HG03521 (cell line): ENCODE measurements around the gene AHR.
"Not testable (repeated sequence)": the region's sequence is repeated elsewhere in the genome, so short reads cannot be mapped to it uniquely, and the experiment has no call there.

Source experiments
- ATAC-seq: cut with Tn5 transposase; IDR thresholded peaks from one replicate; pipeline ENCODE4 v1.9.1; 2021; ENCODE audit warnings: mild to moderate bottlenecking, moderate library complexity; ENCODE audit not compliant: unreplicated experiment

The AHR gene

DNA sequence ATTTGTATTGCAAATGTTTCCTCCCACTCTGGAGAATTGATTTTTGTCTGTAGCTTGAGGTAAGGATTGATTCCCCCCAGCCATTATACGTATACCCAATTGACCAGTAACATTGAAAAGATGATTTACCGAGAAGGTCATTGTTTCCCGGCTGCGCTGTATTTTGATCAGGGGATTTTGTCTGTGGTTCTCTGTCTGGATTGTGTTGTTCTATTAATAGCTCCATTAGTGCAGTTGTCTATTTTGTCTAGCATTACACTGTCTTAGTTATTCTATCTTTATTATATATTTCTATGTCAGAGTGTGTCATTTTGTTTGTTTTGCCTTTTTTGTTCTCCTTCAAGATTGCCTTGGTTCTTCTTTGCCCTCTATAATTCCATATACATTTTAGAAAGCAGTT lies 37.7 kb downstream of the AHR start:
- no peak for ATAC-seq

DNA sequence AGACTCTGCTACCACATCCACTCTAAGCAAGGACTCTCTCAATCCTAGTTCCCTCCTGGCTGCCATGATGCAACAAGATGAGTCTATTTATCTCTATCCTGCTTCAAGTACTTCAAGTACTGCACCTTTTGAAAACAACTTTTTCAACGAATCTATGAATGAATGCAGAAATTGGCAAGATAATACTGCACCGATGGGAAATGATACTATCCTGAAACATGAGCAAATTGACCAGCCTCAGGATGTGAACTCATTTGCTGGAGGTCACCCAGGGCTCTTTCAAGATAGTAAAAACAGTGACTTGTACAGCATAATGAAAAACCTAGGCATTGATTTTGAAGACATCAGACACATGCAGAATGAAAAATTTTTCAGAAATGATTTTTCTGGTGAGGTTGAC lies 40.7 kb downstream of the AHR start:
- no peak for ATAC-seq

DNA sequence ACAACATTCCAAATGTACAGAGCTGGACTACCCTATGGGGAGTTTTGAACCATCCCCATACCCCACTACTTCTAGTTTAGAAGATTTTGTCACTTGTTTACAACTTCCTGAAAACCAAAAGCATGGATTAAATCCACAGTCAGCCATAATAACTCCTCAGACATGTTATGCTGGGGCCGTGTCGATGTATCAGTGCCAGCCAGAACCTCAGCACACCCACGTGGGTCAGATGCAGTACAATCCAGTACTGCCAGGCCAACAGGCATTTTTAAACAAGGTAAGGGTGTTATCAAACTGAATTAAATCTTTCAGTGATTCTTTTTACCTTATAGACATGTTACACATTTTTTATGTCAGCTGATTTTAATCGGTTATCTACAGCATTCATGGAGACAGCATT lies 41.5 kb downstream of the AHR start:
- ATAC-seq, result no peak

DNA sequence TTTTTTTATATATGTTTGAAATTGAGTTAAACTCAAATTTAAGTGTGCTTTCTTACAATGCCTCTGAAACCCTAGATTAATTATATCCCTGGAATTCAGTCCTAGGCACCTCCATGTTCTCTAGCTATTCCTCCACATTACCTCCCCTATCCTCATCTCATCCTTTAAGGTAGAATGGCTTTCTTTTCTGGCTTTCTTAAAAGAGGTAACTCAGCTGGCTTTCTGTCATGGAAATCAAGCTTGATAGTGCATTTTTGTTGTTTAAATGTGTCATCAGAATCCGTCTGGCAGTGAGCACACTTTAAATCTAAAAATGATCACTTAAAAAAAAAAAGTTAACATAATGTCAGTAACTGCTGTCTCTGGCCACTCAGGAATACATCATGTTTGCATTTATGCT lies 42.2 kb downstream of the AHR start:
- ATAC-seq, result no peak

GRCh38 chr7:17342756-17343155 lies 44.3 kb downstream of the AHR start:
- no peak for ATAC-seq

DNA sequence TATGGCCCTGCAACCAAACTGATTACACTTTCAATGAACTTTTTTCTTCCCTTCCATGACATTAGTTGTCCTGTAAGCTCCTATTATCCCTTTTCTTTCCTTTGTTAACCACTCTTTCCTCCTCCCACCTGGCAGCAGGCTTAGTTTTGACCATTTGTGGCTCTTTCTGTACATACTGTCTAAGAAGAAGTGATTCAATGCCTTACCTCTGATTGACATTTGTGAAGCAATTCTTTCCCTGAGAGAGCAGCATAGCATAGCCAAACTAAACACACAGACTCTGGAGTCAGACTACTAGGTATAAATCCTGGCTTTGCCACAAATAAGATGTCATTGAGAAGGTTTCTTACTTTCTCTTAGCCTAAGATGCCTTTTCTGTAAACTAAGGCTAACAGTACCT lies 48.9 kb downstream of the AHR start:
- ATAC-seq, result no peak

- ATAC-seq, result not testable (repeated sequence)
Observed at GRCh38 chr7:17348932-17349331, 50.5 kb downstream of the AHR start.

DNA sequence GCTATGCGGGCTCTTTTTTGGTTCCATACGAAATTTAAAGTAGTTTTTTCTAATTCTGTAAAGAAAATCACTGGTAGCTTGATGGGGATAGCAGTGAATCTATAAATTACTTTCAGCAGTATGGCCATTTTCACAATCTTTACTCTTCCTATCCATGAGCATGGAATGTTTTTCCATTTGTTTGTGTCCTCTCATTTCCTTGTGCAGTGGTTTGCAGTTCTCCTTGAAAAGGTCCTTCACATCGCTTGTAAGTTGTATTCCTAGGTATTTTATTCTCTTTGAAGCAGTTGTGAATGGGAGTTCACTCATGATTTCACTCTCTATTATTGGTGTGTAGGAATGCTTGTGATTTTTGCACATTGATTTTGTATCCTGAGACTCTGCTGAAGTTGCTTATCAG lies 51.9 kb downstream of the AHR start:
- ATAC-seq, result not testable (repeated sequence)

DNA sequence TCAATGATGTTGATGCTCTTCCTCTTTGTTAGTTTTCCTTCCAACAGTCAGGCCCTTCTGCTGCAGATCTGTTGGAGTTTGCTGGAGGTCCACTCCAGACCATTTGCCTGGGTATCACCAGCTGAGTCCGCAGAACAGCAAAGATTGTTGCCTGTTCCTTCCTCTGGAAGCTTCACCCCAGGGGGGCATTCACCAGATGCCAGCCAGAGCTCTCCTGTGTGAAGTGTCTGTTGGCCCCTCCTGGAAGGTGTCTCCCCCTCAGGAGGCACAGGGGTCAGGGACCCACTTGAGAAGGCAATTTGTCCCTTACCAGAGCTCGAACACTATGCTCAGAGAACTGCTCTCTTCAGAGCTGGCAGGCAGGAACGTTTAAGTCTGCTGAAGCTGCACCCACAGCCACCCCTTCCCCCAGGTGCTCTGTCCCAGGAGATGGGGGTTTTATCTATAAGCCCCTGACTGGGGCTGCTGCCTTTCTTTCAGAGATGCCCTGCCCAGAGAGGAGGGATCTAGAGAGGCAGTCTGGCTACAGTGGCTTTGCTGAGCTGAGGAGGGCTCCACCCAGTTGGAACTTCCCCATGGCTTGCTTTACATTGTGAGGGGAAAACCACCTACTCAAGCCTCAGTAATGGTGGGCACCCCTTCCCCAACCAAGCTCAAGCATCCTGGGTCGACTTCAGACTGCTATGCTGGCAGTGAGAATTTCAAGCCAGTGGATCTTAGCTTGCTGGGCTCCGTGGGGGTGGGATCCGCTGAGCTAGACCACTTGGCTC lies 55.4 kb downstream of the AHR start:
- ATAC-seq, result not testable (repeated sequence)

GRCh38 chr7:17354473-17354872 lies 56.0 kb downstream of the AHR start:
- ATAC-seq, result no peak

GRCh38 chr7:17355050-17355449 lies 56.6 kb downstream of the AHR start:
- no peak for ATAC-seq

- ATAC-seq, result no peak
Observed at GRCh38 chr7:17357952-17358351, 59.5 kb downstream of the AHR start.

DNA sequence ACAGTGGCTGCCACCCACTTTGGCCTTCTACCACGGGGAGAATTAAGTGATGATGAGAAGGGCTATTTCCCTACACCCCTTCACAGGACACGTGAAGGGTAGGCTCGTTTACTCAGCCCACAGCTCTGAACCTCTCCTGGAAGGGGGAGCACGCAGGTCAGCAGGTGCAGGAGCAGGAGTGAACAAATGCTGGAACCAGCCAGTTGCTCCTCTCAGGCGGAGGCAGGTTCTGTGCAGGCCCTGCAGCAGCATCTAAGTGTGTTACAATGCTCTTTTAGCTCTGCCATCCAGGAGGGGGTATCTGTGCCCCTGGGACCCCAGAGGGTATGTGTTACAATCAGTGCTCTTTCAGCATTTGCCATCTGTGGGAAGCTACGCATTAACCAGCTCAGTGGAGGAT lies 61.2 kb downstream of the AHR start:
- ATAC-seq, result no peak

DNA sequence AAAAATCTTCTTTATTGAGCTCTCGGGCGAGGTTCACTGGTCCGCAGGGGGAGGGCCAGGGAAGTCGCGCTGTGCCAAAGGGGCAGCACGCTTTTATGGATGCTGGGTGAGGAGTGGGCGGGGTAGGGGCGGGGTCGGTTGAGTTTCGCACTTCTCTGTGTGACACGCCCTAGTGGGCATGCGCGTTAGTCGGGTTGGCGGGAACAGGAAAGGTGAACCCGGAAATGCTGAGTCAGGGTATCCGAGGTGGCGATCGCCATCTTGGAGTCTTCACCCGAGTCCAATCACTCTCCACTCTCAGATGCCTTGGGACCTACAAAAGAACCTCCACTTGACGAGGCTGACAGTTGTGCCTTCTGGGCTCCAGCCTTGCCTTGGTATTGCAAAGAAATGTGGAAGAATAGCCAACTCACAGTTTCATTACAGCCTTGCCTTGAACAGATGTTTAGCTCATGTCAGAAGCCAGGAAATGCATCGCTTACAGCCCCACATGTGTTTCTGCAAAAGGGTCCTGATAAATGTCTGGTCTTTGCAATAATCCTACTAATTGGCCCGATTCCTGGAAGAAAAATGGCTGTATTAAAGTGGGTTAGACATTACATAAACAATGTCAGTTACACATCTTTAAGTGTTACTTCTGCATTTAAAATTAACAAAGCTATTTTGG lies 64.1 kb downstream of the AHR start:
- no peak for ATAC-seq

DNA sequence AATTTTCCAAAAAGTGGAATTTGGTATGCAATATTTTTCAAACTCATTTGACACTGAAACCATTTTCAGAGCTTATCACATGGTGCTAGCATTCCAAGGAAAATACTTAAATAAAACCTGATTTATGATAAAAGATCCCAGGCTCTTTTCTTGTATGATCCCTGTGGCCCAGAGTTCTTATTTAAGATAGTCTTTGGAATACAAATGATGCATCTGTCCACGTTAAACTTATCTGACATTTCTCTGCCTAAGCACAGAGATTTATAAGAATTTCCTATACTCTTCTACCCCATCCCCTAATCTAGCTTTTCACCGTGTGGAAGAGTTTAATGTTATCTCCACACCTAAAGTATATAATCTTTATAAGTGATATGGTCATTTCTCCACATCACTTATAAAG lies 66.2 kb downstream of the AHR start:
- ATAC-seq, result no peak

DNA sequence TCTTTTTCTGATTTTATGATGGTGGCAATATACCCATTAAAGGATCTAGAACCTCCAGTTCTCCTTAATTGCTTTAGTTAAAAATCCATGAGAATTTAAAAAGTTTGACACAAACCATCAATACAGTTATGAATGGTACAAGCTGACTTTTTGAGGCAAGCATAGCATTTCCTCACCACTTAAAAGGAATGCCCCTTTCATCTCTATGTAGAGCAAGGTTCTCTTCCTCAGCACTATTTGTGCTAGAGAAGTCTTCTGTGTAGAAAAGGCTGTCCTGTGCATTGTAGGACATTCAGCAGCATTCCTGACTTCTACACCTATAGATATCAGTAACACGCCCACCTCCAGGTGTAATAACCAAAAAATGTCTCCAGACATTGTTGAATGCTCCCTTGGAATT lies 67.3 kb downstream of the AHR start:
- no peak for ATAC-seq

GRCh38 chr7:17367502-17367901 lies 69.0 kb downstream of the AHR start:
- ATAC-seq, result no peak

- ATAC-seq, result no peak
Observed at GRCh38 chr7:17368856-17369524, 70.5 kb downstream of the AHR start.

- ATAC-seq, result no peak
Observed at GRCh38 chr7:17369691-17370426, 71.4 kb downstream of the AHR start.

DNA sequence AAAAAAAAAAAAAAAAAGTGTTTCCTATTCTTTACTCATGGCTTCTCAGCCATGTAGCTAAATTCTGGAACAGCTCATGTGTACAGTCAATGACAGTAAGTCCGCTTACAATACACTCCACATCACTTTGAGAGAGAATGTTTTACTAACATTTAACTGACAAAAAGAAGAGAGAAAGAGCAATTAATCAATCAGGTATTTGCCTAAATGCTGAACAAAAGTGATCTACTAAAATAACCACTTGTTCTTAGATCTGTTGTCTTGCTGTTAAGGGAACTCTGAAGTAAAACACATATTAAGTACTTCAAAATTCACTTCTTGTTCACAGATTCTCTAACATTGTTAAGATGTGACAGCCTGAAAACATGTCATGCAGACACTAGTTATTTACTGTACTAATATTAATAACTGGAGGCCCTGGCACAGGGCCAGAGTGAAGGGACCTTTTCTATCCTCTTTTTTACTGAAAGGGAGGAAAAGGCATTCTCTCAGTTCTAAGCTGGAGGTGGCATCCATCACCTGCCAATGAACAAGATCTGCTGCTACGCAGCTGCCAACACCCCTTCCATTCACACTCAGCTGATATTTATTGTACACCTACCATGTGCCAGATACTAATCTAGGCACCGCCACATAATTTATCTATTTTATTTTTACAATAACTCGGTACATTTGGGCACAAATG lies 72.6 kb downstream of the AHR start:
- no peak for ATAC-seq
